Mononuclear cell (primary cell): ENCODE data around the gene ZSWIM2. TPM values are rescaled to one million over a fixed set of nuclear protein-coding genes. Genes with fewer than 3 reads are reported as not detected.
"Not testable (repeated sequence)": the region's sequence is repeated elsewhere in the genome, so short reads cannot be mapped to it uniquely, and the experiment has no call there.

ENCODE experiments used
- H3K27me3 ChIP-seq: 2 replicates; pipeline ENCODE4 v1.6.0; 2011; ENCODE audit warnings: low read length, control low read depth; ENCODE audit not compliant: insufficient read depth
- H3K4me1 ChIP-seq: 2 replicates; pipeline ENCODE4 v1.5.1; 2011; ENCODE audit warnings: mild to moderate bottlenecking, low read length, control low read depth; ENCODE audit not compliant: insufficient read depth
- H3K4me3 ChIP-seq: 2 replicates; pipeline ENCODE4 v1.5.1; 2011; ENCODE audit warnings: mild to moderate bottlenecking, low read length, moderate library complexity
- H3K9me3 ChIP-seq: 2 replicates; pipeline ENCODE4 v1.5.1; 2011; ENCODE audit warnings: low read depth, mild to moderate bottlenecking, control low read depth, low read length
- total RNA-seq: library from RNA; depleted of rRNA; stranded (reverse); fragments of >200 nt; gene quantifications from one replicate; pipeline ENCODE4 v1.2.3, GENCODE V29; 2012

Gene ZSWIM2
- total RNA-seq, 1 donor, result not detected

DNA sequence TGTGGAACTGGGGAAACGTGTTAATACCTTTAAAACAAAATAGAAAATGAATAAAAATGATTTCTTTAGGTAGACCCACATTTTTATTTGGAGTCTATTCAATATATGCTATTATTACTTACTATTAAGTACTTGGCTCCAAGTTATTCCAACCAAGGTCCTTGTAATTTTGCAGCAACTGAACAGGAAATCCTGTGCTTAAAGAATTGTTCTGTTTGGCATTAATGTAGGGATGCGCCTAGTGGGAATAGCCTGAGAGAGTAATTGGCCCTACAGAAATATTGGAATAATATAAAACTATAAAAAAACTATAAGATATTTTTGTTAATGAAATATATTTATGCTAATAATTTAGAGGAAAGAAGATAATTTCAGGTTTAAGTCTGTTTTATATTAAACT, 22.9 kb upstream of the ZSWIM2 start:
- Histone ChIP-seq H3K27me3 (no peaks in the 10 kb centered on the region), H3K9me3 (no peaks in the 10 kb centered on the region), H3K4me1 (no peaks in the 10 kb centered on the region), H3K4me3 (no peak overlapping the region)

- Histone ChIP-seq H3K27me3 (no peaks in the 10 kb centered on the region), H3K4me1 (no peaks in the 10 kb centered on the region), H3K4me3 (no peak overlapping the region), H3K9me3 (no peaks in the 10 kb centered on the region)
Measured at GRCh38 chr2:186868344-186868743, 19.4 kb upstream of the ZSWIM2 start.

- H3K4me3 ChIP-seq, result no peak overlapping the region
- H3K4me1 ChIP-seq, result no peaks in the 10 kb centered on the region
- H3K27me3 ChIP-seq, result no peaks in the 10 kb centered on the region
- no peaks in the 10 kb centered on the region for H3K9me3 ChIP-seq
Measured at GRCh38 chr2:186862869-186863709, 14.1 kb upstream of the ZSWIM2 start.

DNA sequence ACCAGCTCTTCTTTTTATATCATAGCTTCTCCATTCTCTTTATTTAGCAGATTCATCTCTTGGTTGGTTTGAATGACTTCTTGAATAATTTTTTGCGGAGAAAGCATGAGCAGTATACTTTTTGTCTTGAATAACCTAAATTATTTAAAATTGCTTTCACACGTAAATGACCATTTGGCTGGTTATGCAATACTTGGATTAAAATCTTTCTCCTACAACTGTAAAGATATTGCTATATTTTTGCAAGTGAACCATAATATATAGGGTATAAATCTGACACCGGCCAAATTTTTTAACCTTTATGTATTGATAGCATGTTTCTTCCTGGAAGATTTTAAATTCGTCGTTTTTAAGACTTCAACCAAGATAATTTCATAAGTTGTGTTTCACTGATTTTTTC, 6.2 kb upstream of the ZSWIM2 start:
- Histone ChIP-seq H3K4me1 (no peaks in the 10 kb centered on the region), H3K9me3 (no peaks in the 10 kb centered on the region)

DNA sequence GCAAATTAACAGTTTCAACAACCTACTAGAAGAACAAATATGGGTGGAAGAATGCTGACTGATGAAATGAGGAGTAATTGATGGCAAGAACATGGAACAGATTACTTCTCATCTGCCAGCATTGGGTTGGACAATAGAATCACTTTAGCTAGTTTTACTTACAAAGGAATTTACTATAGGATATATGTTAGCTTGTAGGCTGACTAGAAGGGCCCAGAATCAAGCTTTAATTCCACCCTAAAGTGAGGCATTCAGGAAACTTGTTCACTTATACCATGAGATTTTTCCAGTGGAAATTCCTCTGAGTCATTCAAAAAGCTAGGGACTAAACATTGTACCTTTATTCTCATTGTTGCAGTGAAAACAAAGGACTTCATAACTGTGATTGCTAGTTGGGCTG, 5.0 kb upstream of the ZSWIM2 start:
- Histone ChIP-seq H3K4me3 (no peak overlapping the region), H3K9me3 (no peaks in the 10 kb centered on the region), H3K4me1 (peaks cover 7% of the 10 kb centered on the region), H3K27me3 (no peaks in the 10 kb centered on the region)

More for the DNA sequence above, 6.2 kb upstream of the ZSWIM2 start:
- Histone ChIP-seq H3K27me3 (no peaks in the 10 kb centered on the region), H3K4me3 (no peak overlapping the region)

DNA sequence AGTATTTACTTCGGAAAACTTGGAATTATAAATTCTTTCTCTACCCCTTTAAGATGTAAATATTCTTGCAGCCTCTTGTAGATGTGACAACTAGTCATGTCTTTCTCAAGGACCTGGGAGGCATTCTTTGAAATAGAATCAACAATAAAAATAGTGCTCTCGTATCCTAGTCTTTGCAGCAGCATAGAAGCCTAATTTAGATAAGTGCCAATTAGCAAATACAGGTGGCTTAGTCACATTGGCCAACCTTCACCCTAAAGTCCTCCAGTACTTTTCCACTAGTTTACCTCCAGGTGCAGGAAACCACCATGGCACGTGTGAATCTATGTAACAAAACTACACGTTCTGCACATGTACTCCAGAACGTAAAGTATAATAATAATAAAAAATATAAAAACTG, 3.5 kb upstream of the ZSWIM2 start:
- Histone ChIP-seq H3K4me3 (no peak overlapping the region), H3K9me3 (no peaks in the 10 kb centered on the region), H3K27me3 (peaks cover 3% of the 10 kb centered on the region), H3K4me1 (peaks cover 13% of the 10 kb centered on the region)

- Histone ChIP-seq H3K27me3 (no peaks in the 10 kb centered on the region), H3K9me3 (no peaks in the 10 kb centered on the region), H3K4me3 (no peak overlapping the region), H3K4me1 (no peaks in the 10 kb centered on the region)
Measured at GRCh38 chr2:186842373-186842772, 6.6 kb downstream of the ZSWIM2 start.

DNA sequence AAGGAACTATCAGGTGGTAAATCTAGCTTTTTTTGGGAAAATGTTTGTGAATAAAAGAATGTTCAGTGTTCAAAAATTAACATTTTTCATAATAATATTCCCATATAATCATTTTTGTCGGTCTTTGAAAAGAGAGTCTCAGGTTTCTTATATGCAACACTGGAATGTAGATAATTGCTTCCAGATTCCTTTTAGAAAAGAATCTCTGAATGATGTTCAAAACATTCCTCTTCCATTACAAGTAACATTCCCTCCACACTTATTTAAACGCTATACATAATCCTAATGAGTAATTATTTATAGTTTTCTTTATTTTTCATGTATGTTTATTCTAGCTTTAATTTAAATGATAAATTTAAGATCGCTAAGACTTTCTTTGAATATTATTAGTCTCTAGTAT, 7.0 kb downstream of the ZSWIM2 start:
- Histone ChIP-seq H3K4me3 (no peak overlapping the region), H3K9me3 (no peaks in the 10 kb centered on the region), H3K27me3 (no peaks in the 10 kb centered on the region)

GRCh38 chr2:186835628-186836027, 13.3 kb downstream of the ZSWIM2 start:
- no peaks in the 10 kb centered on the region for H3K27me3 ChIP-seq
- no peaks in the 10 kb centered on the region for H3K4me1 ChIP-seq
- no peaks in the 10 kb centered on the region for H3K9me3 ChIP-seq
- H3K4me3 ChIP-seq, result no peak overlapping the region

More for the DNA sequence above, 7.0 kb downstream of the ZSWIM2 start:
- no peaks in the 10 kb centered on the region for H3K4me1 ChIP-seq

GRCh38 chr2:186827862-186828492, 21.0 kb downstream of the ZSWIM2 start:
- H3K4me1 ChIP-seq, result no peaks in the 10 kb centered on the region
- no peaks in the 10 kb centered on the region for H3K27me3 ChIP-seq
- no peaks in the 10 kb centered on the region for H3K9me3 ChIP-seq

GRCh38 chr2:186827411-186827810, 21.6 kb downstream of the ZSWIM2 start:
- Histone ChIP-seq H3K9me3 (no peaks in the 10 kb centered on the region), H3K4me1 (no peaks in the 10 kb centered on the region), H3K27me3 (no peaks in the 10 kb centered on the region), H3K4me3 (no peak overlapping the region)

More at GRCh38 chr2:186827862-186828492, 21.0 kb downstream of the ZSWIM2 start:
- no peak overlapping the region for H3K4me3 ChIP-seq

GRCh38 chr2:186822323-186822722, 26.6 kb downstream of the ZSWIM2 start:
- Histone ChIP-seq H3K4me3 (no peak overlapping the region), H3K27me3 (no peaks in the 10 kb centered on the region)

DNA sequence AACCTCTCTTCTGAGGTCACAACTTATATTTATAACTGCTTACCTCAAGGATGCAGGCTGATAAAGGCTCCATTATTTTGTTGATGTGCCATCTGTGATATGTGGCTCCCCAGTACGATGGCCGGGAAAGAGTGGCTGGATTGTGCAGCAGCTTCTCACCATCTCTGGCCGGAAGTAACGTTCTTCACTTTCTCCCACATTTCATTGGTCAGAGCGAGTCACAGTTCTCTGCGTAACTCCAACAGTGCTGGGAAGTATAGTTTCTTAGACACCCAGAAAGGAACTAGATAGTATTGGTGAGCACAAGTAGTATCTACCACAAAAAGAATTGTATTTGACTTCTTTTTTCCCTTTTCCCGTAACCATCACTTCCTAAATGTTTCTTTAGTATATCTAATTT, 28.7 kb downstream of the ZSWIM2 start:
- Histone ChIP-seq H3K4me3 (no peak overlapping the region), H3K27me3 (no peaks in the 10 kb centered on the region), H3K4me1 (no peaks in the 10 kb centered on the region), H3K9me3 (no peaks in the 10 kb centered on the region)

More at GRCh38 chr2:186822323-186822722, 26.6 kb downstream of the ZSWIM2 start:
- H3K4me1 ChIP-seq, result no peaks in the 10 kb centered on the region
- no peaks in the 10 kb centered on the region for H3K9me3 ChIP-seq

GRCh38 chr2:186811760-186812159, 37.2 kb downstream of the ZSWIM2 start:
- not testable (repeated sequence) for H3K4me3 ChIP-seq, H3K27me3 ChIP-seq, H3K4me1 ChIP-seq, H3K9me3 ChIP-seq

GRCh38 chr2:186806591-186806990, 42.4 kb downstream of the ZSWIM2 start:
- Histone ChIP-seq H3K9me3 (no peaks in the 10 kb centered on the region), H3K27me3 (no peaks in the 10 kb centered on the region)

DNA sequence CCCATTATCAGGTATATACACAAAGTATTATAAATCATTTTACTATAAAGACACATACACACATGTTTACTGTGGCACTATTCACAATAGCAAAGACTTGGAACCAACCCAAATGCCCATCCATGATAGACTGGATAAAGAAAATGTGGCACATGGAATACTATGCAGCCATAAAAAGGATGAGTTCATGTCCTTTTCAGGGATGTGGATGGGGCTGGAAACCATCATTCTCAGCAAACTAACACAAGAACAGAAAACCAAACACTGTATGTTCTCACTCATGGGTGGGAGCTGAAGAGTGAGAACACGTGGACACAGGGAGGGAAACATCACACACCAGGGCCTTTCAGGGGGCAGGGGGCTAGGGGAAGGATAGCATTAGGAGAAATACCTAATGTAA, 50.4 kb downstream of the ZSWIM2 start:
- H3K27me3 ChIP-seq, H3K4me3 ChIP-seq, H3K9me3 ChIP-seq, H3K4me1 ChIP-seq: not testable (repeated sequence)

More at GRCh38 chr2:186806591-186806990, 42.4 kb downstream of the ZSWIM2 start:
- Histone ChIP-seq H3K4me1 (no peaks in the 10 kb centered on the region), H3K4me3 (no peak overlapping the region)
